Smooth muscle cell (in vitro differentiated cells): ENCODE results near the gene LHFPL2. TPM values are rescaled to one million over a fixed set of nuclear protein-coding genes. Genes with fewer than 3 reads are reported as not detected.

Experiments used
- DNase-seq: peaks from one replicate; lab custom pipeline; 2025; ENCODE audit not compliant: unreplicated experiment; lab: John Stamatoyannopoulos, UW
- H2AFZ ChIP-seq: fragments of 200-600 bp; sonication (generic); 2 replicates; pipeline ENCODE4 v1.6.0; 2016; ENCODE audit warnings: antibody characterized with exemption, low read depth, mild to moderate bottlenecking
- H3F3A ChIP-seq: fragments of 200-600 bp; sonication (generic); 2 replicates; pipeline ENCODE4 v1.6.0; 2017; ENCODE audit warnings: antibody characterized with exemption, low read depth
- H3K27ac ChIP-seq: fragments of 200-600 bp; sonication (generic); 2 replicates; pipeline ENCODE4 v1.5.1; 2016; ENCODE audit warnings: low read depth, mild to moderate bottlenecking
- H3K27me3 ChIP-seq: fragments of 200-600 bp; sonication (generic); 2 replicates; pipeline ENCODE4 v1.6.1; 2016; ENCODE audit warnings: low read depth, mild to moderate bottlenecking
- H3K36me3 ChIP-seq: fragments of 200-600 bp; sonication (generic); 2 replicates; pipeline ENCODE4 v1.5.1; 2016; ENCODE audit warnings: low read depth
- H3K4me1 ChIP-seq: fragments of 200-600 bp; sonication (generic); 2 replicates; pipeline ENCODE4 v1.5.1; 2016; ENCODE audit warnings: low read depth
- H3K4me2 ChIP-seq: fragments of 200-600 bp; sonication (generic); 2 replicates; pipeline ENCODE4 v1.6.0; 2016; ENCODE audit warnings: mild to moderate bottlenecking
- H3K4me3 ChIP-seq: fragments of 200-600 bp; sonication (generic); 2 replicates; pipeline ENCODE4 v1.5.1; 2016; ENCODE audit warnings: mild to moderate bottlenecking
- H3K79me2 ChIP-seq: fragments of 200-600 bp; sonication (generic); 2 replicates; pipeline ENCODE4 v1.6.0; 2016; ENCODE audit warnings: low read depth, mild to moderate bottlenecking
- H3K9ac ChIP-seq: fragments of 200-600 bp; sonication (generic); 2 replicates; pipeline ENCODE4 v1.6.0; 2016; ENCODE audit warnings: low read depth
- H3K9me3 ChIP-seq: fragments of 200-600 bp; sonication (generic); replicated peaks from 2 replicates; pipeline ENCODE4 v1.5.1; 2016; ENCODE audit warnings: low read depth
- H4K20me1 ChIP-seq: fragments of 200-600 bp; sonication (generic); 2 replicates; pipeline ENCODE4 v1.6.0; 2016; ENCODE audit warnings: low read depth
- CTCF ChIP-seq: fragments of 200-600 bp; sonication (generic); IDR thresholded peaks from 2 replicates; pipeline ENCODE4 v1.5.1; 2017; ENCODE audit warnings: borderline replicate concordance, mild to moderate bottlenecking, antibody characterized with exemption; ENCODE audit not compliant: insufficient read depth, poor library complexity, severe bottlenecking
- WGBS: methylation state at CpG from one replicate; pipeline ENCODE4 v1.1.7; 2016; ENCODE audit warnings: low lambda C conversion rate; 5-methylcytosine and 5-hydroxymethylcytosine counted together
- polyA plus RNA-seq: library from polyadenylated mRNA; unstranded; fragments of >200 nt; fragmentation: Nextera tagmentation; extraction: Ambion mirVana; gene quantifications from 2 replicates; pipeline ENCODE4 v1.2.1, GENCODE V29; 2016
- total RNA-seq: library from RNA; depleted of rRNA; stranded (reverse); fragments of >200 nt; gene quantifications from 2 replicates; pipeline ENCODE4 v1.2.3, GENCODE V29; 2014

LHFPL2 gene
- total and polyA plus RNA-seq, 2 experiments from 2014 or later: 13.4 to 18.6 TPM

DNA sequence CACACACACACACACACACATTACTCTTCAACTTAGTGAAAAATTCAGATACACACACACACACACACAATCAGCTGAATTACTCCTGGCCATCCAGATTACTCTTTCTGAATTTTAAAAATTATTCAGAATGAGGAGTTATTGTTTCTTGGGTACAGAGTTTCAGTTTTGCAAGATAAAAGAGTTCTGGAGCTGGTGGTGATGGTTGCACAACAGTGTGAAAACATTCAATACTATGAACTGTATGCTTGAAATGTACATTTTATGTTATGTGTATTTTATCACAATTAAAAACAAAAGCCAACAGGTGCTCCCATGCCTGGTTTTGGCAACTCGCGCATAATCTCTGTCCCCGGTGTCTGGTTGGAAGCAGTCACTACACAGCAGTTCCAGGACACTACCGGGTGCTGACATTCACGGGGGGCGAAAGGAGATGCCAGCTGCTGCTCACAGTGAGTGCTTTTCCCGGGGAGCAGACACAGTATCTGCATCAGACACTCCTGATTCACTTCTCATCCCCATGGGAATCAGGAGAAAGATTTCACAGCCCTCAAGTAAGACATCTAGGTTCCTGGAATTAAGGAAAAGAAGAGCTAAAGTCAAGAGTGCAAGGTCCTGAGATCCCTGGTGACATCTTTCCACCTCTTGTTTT is 55.7 kb downstream of the LHFPL2 start:
- Histone ChIP-seq H3K4me1 (peaks cover 20% of the 10 kb centered on the region), H3K79me2 (peaks cover 46% of the 10 kb centered on the region), H3K4me2 (no peak overlapping the region), H3K36me3 (no peaks in the 10 kb centered on the region), H4K20me1 (peaks cover 6% of the 10 kb centered on the region), H3K9me3 (no peaks in the 10 kb centered on the region), H3K9ac (no peak overlapping the region), H3F3A (peaks cover 36% of the 10 kb centered on the region), H2AFZ (no peak overlapping the region), H3K27me3 (no peaks in the 10 kb centered on the region), H3K27ac (no peak overlapping the region), H3K4me3 (no peak overlapping the region)
- TF ChIP-seq CTCF: no peak
- WGBS: 85% methylated on average over 7 of the region's 7 CpGs
- DNase-seq: no peak

DNA sequence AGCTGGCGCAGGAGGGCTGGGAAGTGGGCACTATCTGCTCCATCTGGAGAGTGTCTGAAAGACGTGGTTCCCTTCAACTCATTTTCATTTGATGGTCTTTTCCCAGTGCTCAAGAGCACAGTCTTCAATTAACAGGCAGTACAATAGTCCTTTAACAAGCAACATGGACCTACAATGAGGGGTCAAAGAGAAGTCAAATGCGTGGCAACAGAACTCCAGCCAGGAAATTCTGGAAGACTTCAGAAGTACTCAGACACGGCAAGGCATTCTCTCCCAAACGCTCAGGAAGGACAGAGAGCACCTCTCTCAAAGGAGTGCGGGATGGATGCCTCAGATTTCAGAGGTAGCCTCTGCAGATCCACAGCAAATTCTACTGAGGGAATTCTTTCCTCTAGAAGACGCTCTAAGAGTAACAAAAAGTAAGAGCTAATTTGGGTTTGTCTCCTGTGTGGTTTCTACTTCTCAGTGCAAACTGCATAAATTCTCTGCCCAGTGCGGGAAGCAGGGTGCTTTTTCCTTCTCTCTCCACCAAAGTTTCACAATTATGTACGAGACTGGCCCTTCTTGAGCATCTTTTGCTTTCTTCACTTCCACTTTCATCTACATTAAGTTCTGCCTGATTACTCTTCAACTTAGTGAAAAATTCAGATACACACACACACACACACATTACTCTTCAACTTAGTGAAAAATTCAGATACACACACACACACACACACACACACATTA is 56.4 kb downstream of the LHFPL2 start:
- Histone ChIP-seq H4K20me1 (peaks cover 13% of the 10 kb centered on the region), H3K27ac (peak overlapping the region; percentile 89), H3K27me3 (no peaks in the 10 kb centered on the region), H3K9me3 (no peaks in the 10 kb centered on the region), H3K79me2 (peaks cover 46% of the 10 kb centered on the region), H2AFZ (no peak overlapping the region), H3K9ac (peak overlapping the region; percentile 82), H3F3A (peaks cover 34% of the 10 kb centered on the region), H3K4me1 (peaks cover 26% of the 10 kb centered on the region), H3K36me3 (no peaks in the 10 kb centered on the region), H3K4me3 (no peak overlapping the region), H3K4me2 (peak overlapping the region; percentile 71)
- no peak for TF ChIP-seq CTCF
- 71% methylated on average over 9 of the region's 9 CpGs for WGBS
- no peak for DNase-seq

- Histone ChIP-seq H3K9me3 (no peaks in the 10 kb centered on the region), H3K4me3 (peak overlapping the region; percentile 4), H4K20me1 (peaks cover 14% of the 10 kb centered on the region), H3K36me3 (no peaks in the 10 kb centered on the region), H3K9ac (peak overlapping the region; percentile 82), H2AFZ (no peak overlapping the region), H3K27me3 (no peaks in the 10 kb centered on the region), H3K27ac (peak overlapping the region; percentile 89), H3F3A (peaks cover 37% of the 10 kb centered on the region), H3K4me1 (peaks cover 33% of the 10 kb centered on the region), H3K4me2 (peak overlapping the region; percentile 71), H3K79me2 (peaks cover 38% of the 10 kb centered on the region)
- no peak for TF ChIP-seq CTCF
- WGBS: 10% methylated on average over 6 of the region's 6 CpGs
- DNase-seq: no peak
Observed at GRCh38 chr5:78591138-78591612, 57.4 kb downstream of the LHFPL2 start.
